ENCODE measurements around the gene BAIAP2L2. TPM values are rescaled to one million over a fixed set of nuclear protein-coding genes. Genes with fewer than 3 reads are reported as not detected.
"Not testable (repeated sequence)": the region's sequence is repeated elsewhere in the genome, so short reads cannot be mapped to it uniquely, and the experiment has no call there.

Gene BAIAP2L2
- total RNA-seq, 2 experiments from 2014 or later, result 0.55 to 0.63 TPM

DNA sequence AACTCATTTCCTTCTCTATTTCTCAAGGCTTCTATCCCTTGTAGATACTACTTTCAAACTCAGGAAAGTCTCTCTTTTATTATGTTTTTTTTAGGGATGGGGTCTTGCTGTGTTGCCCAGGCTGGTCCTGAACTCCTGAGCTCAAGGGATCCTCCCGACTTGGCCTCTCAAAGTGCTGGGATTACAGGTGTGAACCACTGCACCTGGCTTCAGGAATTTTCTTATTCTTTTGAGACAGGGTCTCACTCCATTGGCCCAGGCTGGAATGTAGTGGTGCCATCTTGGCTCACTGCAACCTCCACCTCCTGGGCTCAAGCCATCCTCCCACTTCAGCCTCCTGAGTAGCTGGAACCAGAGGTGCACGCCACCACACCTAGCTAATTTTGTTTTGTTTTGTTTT lies 31.3 kb downstream of the BAIAP2L2 start:
- H3K4me1 Mint-ChIP-seq; DNase-seq; H3K36me3 Mint-ChIP-seq (ENCODE audit: low read depth); H3K27ac Mint-ChIP-seq; CTCF ChIA-PET; H3K9me3 Mint-ChIP-seq; POLR2A ChIA-PET; H3K4me3 Mint-ChIP-seq: not testable (repeated sequence)
- peaks cover 25% of the 10 kb centered on the region for H3K27me3 Mint-ChIP-seq

DNA sequence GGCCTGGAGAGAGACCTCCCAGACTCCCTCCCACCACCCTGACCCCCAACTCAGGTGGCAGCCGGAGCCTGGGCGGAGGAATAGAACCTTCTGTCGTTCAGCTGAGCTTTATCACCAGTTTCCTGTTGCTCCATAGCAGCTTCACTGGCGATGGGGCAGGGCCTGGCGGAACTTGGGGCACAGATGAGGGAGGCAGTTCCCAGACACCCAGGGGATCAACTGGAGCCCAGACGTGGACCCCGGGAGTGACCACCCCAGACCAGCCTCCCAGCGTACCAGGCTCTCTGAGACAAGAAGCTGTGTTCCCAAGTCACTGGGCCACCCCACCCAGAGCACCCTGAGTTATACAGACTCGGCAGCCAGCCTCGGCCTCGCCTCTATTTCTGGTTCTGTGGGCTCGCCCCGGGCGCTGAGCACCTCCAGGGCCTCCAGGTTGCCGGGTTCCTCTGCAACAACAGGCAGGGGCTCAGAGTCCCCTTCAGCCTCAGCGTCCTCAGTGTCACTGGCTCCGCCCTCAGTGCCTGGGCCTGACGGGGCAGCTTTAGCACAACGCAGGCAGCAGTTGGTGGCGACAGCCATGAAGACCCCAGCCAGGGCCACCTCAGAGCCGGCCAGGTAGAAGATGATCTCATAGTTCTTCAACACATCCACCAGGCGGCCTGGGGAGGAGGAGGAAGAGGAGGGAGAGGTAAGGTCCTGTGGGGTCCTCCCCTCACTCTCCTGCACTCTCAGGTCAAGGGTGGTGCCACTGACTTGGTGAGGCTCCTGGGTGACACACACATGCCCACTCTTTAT lies 32.2 kb downstream of the BAIAP2L2 start:
- Mint-ChIP-seq H3K27me3 (peaks cover 22% of the 10 kb centered on the region), H3K9me3 (no peaks in the 10 kb centered on the region), H3K4me1 (peaks cover 2% of the 10 kb centered on the region), H3K4me3 (no peak overlapping the region), H3K27ac (no peak overlapping the region), H3K36me3 (ENCODE audit: low read depth) (no peaks in the 10 kb centered on the region)
- ChIA-PET CTCF (no interaction called here), POLR2A (no interaction called here)
- no peak for DNase-seq

DNA sequence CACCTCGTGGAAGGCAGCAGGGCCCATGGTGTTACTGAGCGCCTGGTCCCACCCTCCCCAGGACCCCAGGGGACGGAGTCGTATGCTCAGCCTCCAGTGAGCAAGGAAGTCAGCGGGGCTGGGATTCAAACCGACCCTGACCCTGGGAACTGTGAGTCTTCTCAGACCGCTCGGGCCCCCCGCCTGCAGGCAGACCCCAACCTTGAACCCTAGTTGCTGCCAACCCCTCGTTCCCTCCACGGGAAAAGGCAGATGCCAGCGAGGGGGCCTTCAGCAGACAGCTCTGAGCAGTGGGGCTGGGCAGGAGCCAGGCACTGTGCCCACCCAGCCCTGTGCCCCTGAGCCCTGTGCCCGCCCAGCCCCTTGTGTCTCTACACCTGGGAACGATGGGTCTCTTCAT lies 32.9 kb downstream of the BAIAP2L2 start:
- Mint-ChIP-seq H3K27me3 (peaks cover 17% of the 10 kb centered on the region), H3K4me3 (no peak overlapping the region), H3K36me3 (ENCODE audit: low read depth) (no peaks in the 10 kb centered on the region), H3K4me1 (peaks cover 2% of the 10 kb centered on the region), H3K9me3 (no peaks in the 10 kb centered on the region), H3K27ac (no peak overlapping the region)
- CTCF ChIA-PET, result no interaction called here
- POLR2A ChIA-PET, result no interaction called here
- DNase-seq, result no peak

DNA sequence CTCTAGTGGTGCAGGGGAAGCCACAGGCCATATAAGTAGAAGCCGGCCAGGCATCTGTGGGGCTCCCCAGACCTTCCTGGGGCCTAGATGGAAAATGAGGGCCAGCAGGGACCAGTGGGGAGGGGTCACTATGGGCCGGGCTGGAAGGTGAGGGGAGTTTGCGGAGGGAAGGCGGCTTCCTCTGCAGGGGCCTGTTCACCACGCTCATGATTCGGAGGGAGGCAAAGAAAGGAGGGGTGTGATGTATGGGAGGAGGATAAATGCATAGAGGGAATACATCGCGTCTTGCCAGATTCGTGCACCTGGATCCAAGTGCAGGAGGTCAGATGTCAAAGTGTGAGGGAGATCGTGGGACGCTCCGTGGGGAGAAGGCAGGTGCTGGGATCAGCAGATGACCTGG lies 33.4 kb downstream of the BAIAP2L2 start:
- no peak overlapping the region for H3K4me3 Mint-ChIP-seq
- CTCF ChIA-PET, result no interaction called here
- H3K9me3 Mint-ChIP-seq, result no peaks in the 10 kb centered on the region
- H3K36me3 Mint-ChIP-seq (ENCODE audit: low read depth), result no peaks in the 10 kb centered on the region
- POLR2A ChIA-PET, result no interaction called here
- peaks cover 2% of the 10 kb centered on the region for H3K4me1 Mint-ChIP-seq
- peaks cover 16% of the 10 kb centered on the region for H3K27me3 Mint-ChIP-seq
- no peak for DNase-seq
- no peak overlapping the region for H3K27ac Mint-ChIP-seq

DNA sequence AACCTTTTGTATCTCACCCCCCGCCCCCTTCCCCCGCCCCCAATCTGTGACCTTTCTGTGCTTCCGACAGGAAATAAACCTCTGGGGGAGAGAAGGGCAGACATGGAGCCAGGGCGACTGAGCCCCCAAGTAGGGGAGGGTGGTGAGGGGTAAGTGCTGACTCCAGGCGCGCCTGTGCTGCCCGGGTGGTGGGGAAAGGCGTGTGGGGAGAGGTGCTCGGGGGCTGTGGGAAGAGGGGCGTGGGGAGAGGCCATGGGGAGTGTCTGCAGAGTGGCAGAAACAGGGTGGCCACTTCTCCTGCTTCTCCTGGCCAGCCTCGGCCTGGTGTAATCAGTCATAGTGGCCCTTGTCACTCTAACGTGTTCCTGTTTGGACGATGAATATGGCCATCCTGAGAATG lies 34.5 kb downstream of the BAIAP2L2 start:
- no peak for DNase-seq

DNA sequence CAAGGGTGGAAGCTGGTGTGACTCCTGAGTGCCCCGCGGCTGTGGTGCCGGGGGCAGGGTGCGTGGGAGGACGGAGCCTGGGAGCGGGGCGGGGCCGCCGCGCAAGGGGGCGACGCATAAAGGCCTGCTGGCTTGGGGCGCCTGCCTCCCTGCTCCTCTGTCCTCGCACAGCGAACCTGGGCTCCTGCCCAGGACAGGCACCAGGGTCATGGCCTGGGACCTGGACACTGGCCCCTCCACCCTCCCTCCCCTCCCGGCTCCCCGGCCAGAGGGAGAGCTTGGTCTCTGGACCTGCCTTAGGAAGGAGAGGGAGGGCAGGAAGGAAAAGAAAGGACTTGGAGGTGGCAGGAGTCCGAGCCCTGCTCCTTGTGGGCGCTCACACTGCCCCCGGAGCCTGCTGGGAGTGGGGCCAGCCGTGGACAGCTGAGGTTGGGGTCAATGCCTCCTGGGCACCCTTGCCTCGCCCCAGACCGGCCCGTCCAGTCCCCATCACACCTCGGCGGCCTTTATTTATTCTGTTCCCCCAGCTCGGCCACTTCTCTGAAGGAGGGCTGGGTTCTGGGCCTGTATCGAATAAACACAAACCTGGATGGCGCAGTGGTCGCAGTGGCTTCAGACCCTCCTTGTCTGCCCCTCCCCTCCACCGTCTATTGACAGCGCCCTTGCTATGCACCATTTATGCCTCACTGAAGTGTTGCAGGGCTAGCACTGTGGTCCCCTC lies 35.2 kb downstream of the BAIAP2L2 start:
- POLR2A ChIA-PET, result no interaction called here
- no peak for DNase-seq
- Mint-ChIP-seq H3K4me3 (no peak overlapping the region), H3K27ac (no peak overlapping the region), H3K36me3 (ENCODE audit: low read depth) (no peaks in the 10 kb centered on the region), H3K4me1 (no peaks in the 10 kb centered on the region), H3K27me3 (peaks cover 9% of the 10 kb centered on the region), H3K9me3 (no peaks in the 10 kb centered on the region)
- CTCF ChIA-PET, result no interaction called here

More for the DNA sequence above, 34.5 kb downstream of the BAIAP2L2 start:
- no peak overlapping the region for H3K27ac Mint-ChIP-seq
- H3K36me3 Mint-ChIP-seq (ENCODE audit: low read depth), result no peaks in the 10 kb centered on the region
- ChIA-PET CTCF (no interaction called here), POLR2A (no interaction called here)
- H3K9me3 Mint-ChIP-seq, result no peaks in the 10 kb centered on the region
- peaks cover 11% of the 10 kb centered on the region for H3K27me3 Mint-ChIP-seq
- no peaks in the 10 kb centered on the region for H3K4me1 Mint-ChIP-seq
- no peak overlapping the region for H3K4me3 Mint-ChIP-seq

DNA sequence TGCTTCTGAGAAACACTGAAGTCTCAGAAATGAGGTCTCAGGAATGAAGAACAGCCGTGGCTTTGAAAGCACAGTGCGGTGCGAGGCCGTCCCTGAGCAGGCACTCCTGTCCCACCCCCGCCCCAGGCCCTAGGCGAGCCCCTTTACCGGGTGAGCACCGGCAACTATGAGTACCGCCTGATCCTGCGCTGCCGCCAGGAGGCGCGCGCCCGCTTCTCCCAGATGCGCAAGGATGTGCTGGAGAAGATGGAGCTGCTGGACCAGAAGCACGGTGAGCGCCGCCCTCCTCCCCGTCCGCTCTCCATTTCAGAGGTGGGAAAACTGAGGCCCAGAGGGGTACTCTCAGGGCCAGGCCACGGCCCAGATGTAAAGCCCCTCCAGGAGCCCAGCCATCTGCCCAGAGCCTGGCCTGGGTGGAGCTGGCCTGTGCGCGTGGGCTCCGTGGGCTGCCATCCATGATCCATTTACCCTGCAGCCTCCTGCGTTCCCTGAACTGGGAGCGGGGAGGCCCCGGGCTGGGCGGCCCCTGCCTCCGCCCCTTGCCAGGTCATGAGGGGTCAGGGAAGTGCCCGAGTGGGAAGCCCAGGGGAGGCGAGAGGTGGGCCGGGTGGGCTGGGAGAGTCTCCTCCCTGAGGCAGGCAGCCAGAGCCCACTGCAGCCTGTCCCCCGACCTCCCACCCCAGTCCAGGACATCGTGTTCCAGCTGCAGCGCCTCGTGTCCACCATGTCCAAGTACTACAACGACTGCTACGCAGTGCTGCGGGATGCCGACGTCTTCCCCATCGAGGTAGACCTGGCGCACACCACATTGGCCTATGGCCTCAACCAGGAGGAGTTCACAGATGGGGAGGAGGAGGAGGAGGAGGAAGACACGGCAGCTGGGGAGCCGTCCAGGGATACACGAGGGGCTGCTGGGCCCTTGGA lies 36.0 kb downstream of the BAIAP2L2 start:
- ChIA-PET CTCF (no interaction called here), POLR2A (no interaction called here)
- no peaks in the 10 kb centered on the region for H3K9me3 Mint-ChIP-seq
- no peak overlapping the region for H3K4me3 Mint-ChIP-seq
- no peak for DNase-seq
- H3K27me3 Mint-ChIP-seq, result peaks cover under 1% of the 10 kb centered on the region
- H3K27ac Mint-ChIP-seq, result no peak overlapping the region
- H3K36me3 Mint-ChIP-seq (ENCODE audit: low read depth), result no peaks in the 10 kb centered on the region
- no peaks in the 10 kb centered on the region for H3K4me1 Mint-ChIP-seq

DNA sequence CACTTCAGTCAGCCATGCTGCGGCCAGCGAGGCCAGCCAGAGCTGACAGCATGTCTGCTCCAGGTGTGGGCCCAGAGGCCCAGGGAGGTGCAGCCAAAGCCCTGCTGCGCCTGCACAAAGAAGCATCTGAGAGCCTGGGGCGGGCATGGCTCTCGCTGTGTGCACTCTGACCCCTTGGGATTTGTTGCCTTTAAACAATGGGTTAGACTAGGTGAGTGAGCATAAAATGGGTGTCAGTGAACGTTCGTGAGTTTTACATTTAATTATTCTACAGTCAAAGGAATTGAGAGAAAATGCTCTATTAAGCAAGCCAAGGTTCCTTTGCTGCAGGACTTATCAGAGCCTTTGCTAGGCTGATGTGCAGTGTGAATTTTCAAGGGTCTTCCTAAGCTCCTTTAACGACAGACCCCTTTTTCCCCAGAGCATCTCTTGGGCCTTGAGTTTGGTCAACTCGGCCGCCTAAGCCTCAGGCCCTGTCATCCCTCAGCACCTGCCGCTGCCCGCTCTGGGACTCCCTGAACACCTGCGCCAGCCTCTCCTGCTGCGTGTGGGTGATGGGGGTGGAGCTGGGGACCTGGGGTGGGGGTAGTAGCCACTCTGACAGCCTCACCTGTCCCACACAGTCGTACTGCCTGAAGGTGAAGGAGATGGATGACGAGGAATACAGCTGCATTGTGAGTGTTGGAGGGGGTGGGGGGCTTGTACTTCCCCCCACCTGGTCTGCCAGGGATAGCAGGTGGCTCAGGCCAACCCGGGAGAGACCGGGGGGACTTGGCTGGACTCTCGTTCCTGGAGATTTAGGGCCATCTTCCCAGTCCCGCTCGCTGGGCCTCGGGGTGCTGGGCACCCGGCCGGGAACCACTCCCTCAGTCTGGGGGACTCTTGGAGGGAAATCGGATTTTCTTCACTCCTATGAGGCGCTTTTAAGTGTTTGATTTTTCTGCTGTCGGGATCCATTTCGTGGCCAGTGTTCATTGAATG lies 37.0 kb downstream of the BAIAP2L2 start:
- ChIA-PET CTCF (no interaction called here), POLR2A (no interaction called here)
- Mint-ChIP-seq H3K27ac (no peak overlapping the region), H3K4me1 (no peaks in the 10 kb centered on the region), H3K9me3 (no peaks in the 10 kb centered on the region), H3K36me3 (ENCODE audit: low read depth) (no peaks in the 10 kb centered on the region), H3K27me3 (no peaks in the 10 kb centered on the region), H3K4me3 (no peak overlapping the region)
- no peak for DNase-seq

DNA sequence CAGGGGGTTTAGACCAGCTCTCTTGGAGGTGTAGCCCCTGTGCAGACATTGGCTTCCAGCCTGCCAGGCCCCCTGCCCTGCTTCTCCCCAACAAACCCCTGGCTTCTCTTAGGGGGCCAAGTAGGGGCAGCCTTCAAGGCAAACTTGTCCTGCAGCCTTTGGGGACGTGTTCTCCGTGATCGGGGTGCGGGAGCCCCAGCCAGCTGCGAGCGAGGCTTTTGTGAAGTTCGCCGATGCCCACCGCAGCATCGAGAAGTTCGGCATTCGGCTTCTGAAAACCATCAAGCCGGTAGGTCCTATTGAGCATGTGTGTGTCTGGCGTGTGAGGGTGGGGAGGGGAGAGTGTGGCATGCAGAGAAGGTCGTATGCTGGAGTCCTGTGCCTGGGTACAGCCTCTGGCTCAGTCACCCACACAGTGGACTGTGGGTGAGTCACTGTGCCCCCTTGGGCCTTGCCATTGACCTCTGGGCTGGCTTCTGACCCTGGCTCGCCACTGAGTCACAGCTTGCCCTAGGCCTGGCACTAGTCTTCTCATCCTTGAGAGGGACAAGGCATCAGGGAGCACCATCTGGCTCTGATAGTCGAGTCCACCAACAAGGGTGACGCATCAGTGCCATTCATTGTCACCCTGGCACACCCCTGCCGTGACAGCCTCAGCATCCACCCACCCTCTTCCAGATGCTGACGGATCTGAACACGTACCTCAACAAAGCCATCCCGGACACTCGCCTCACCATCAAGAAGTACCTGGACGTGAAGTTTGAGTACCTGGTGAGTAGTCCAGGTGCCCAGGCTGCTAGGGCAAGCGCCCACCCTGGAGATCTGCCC lies 37.9 kb downstream of the BAIAP2L2 start:
- no peaks in the 10 kb centered on the region for H3K27me3 Mint-ChIP-seq
- ChIA-PET POLR2A (no interaction called here), CTCF (interaction anchor here (1.0 kb wide), 1 partner anchor 20 kb away, joined by 3 read pairs; no protein-coding TSS in a partner anchor)
- DNase-seq, result no peak
- H3K4me3 Mint-ChIP-seq, result no peak overlapping the region
- H3K9me3 Mint-ChIP-seq, result no peaks in the 10 kb centered on the region
- H3K36me3 Mint-ChIP-seq (ENCODE audit: low read depth), result no peaks in the 10 kb centered on the region
- no peak overlapping the region for H3K27ac Mint-ChIP-seq
- no peaks in the 10 kb centered on the region for H3K4me1 Mint-ChIP-seq

DNA sequence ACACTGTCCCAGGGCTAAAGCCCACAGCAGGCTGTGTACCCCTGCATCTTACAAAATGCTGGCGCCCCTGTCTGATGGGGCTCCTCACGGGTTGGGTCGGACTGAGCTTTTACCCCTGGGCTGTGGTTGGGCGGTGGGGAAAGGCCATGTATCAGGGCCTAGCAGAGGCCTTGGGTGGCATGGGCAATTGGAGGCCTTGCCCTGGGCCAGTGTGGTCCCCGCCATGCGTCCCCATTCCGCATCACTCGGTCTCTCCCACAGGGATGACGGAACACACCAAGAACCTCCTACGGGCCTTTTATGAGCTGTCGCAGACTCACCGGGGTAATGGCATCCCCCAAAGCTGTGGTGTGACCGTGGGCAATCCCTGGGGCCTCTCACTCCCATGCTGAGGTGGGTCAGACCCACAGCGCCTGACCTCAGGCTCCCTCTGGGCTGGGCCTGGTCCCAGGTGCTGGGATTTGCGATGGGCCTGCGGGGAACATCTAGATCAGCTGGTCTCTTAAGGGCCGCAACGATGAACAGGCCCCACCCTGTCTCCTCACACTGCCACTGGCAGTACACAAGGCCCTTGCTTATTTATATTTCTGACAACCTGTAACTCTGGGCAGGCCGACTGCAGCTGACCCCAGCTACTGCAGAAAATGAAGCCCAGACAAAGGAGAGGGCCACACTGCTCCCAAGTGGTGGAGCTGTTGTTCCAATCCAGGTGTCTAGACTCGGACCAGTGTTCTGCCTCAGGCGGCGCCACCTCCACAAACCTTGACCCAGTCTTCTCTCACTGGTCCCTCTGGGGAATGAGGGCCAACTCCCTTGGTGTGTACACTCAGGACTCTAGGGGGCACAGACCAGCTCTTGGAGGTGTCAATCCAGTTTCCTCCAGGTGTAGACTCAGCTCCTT lies 38.8 kb downstream of the BAIAP2L2 start:
- CTCF ChIA-PET, result interaction anchor here (1.0 kb wide), 1 partner anchor 19 kb away, joined by 3 read pairs; no protein-coding TSS in a partner anchor
- Mint-ChIP-seq H3K36me3 (ENCODE audit: low read depth) (no peaks in the 10 kb centered on the region), H3K4me3 (no peak overlapping the region)

More for the DNA sequence above, 38.8 kb downstream of the BAIAP2L2 start:
- Mint-ChIP-seq H3K4me1 (no peaks in the 10 kb centered on the region), H3K27ac (no peak overlapping the region), H3K9me3 (no peaks in the 10 kb centered on the region), H3K27me3 (no peaks in the 10 kb centered on the region)
- no peak for DNase-seq
- POLR2A ChIA-PET, result interaction anchor here (1.2 kb wide), 1 partner anchor 14 kb away, joined by 4 read pairs; the partner anchor contains the start of gene PICK1
